Thoracic aorta (tissue), 2 donors: ENCODE data around the gene RPS3. TPM values are rescaled to one million over a fixed set of nuclear protein-coding genes. Genes with fewer than 3 reads are reported as not detected.
A peak's percentile ranks its signal among the peaks of the same experiment; 100 is the strongest.

ENCODE experiments used
- ATAC-seq: fragments of 150-250 bp; one replicate; pipeline ENCODE4 v1.8.0; 2017; ENCODE audit warnings: low read depth; ENCODE audit not compliant: insufficient number of reproducible peaks, low FRiP score
- DNase-seq: peaks from one replicate; pipeline ENCODE4 v3.0.0-alpha.2; 2020; ENCODE audit warnings: low spot score
- H3K27ac ChIP-seq, 2 donors: fragments of 200-600 bp; sonication (generic); 1 replicate in 1 of 2; 2 replicates in 1 of 2; pipeline ENCODE4 v1.5.1; 2016; ENCODE audit warnings: mild to moderate bottlenecking in 2 of 2, moderate library complexity in 2 of 2
- H3K27me3 ChIP-seq: fragments of 200-600 bp; sonication (generic); replicated peaks from 2 replicates; pipeline ENCODE4 v1.6.0; 2016; ENCODE audit warnings: mild to moderate bottlenecking; ENCODE audit not compliant: insufficient read depth
- H3K36me3 ChIP-seq: fragments of 200-600 bp; sonication (generic); one replicate; pipeline ENCODE4 v1.5.1; 2016
- H3K4me1 ChIP-seq, 2 donors: fragments of 200-600 bp; sonication (generic); 1 replicate in 1 of 2; 2 replicates in 1 of 2; pipeline versions ENCODE4 v1.5.1 to v1.6.0; 2016; ENCODE audit warnings: low read depth in 2 of 2, mild to moderate bottlenecking in 1 of 2; ENCODE audit not compliant: control insufficient read depth in 1 of 2
- H3K4me3 ChIP-seq: fragments of 200-600 bp; sonication (generic); 2 replicates; pipeline ENCODE4 v1.5.1; 2016; ENCODE audit warnings: mild to moderate bottlenecking
- H3K9me3 ChIP-seq: fragments of 200-600 bp; sonication (generic); 2 replicates; pipeline ENCODE4 v1.5.1; 2016
- total RNA-seq, 2 donors: library from RNA; depleted of rRNA; stranded (reverse); fragments of >200 nt; gene quantifications; one replicate each; pipeline versions ENCODE4 v1.1.0 to v1.2.3, GENCODE V29; 2016
- TF ChIP-seq, protein P1 (sequence below): fragments of 200-600 bp; sonication (generic); IDR thresholded peaks from one replicate; pipeline ENCODE4 v1.5.1; 2019; ENCODE audit warnings: antibody characterized with exemption

RPS3 gene
- total RNA-seq = 100 to 1,000 TPM; 560 to 708 TPM

DNA sequence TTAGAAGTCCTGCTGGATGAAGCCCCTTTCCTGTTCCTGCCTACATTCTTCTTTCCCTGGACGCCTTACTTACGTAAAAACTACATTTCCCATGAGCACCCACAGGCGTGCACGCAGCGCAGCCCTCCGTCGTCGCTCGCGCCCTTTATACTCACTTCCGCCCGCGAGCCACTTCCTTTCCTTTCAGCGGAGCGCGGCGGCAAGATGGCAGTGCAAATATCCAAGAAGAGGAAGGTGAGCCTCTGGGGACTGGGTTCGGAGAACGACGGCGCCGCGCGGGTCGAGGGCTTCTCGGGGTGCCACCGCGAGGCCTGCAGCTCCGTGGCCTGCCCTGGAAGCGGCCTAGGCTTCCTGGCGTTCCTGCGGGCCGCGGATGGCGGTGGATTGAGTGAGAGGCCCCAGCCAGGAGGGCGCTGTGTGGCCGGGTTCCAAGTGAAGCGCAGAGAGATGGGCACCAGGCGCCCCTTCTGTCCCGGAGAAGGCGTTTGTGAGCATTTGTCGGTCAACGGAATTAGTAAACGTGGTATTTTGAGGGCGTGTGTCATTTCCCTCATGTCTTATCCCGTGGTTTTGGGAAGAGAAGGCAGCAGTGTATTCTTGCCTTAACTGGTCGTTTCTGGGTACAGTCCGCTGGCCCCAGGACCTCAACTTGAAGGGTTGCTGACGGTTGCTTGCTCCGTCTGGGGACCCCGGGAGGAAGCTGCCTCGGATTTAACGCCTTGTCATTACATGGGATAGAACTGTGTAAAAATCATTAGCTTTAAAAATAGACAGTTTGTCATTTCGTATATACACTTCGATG is at the start of gene RPS3:
Gene RPS3, plus strand, starts transcription at position 175 of the 802 bp plus-strand sequence. Its CDS starts 30 bp downstream, at position 205.
- peaks cover 28% of the 10 kb centered on the region for H3K36me3 ChIP-seq
- H3K27ac ChIP-seq = peak within 1 kb of the TSS; percentile 87 to 96
- TF ChIP-seq, protein P1, sequence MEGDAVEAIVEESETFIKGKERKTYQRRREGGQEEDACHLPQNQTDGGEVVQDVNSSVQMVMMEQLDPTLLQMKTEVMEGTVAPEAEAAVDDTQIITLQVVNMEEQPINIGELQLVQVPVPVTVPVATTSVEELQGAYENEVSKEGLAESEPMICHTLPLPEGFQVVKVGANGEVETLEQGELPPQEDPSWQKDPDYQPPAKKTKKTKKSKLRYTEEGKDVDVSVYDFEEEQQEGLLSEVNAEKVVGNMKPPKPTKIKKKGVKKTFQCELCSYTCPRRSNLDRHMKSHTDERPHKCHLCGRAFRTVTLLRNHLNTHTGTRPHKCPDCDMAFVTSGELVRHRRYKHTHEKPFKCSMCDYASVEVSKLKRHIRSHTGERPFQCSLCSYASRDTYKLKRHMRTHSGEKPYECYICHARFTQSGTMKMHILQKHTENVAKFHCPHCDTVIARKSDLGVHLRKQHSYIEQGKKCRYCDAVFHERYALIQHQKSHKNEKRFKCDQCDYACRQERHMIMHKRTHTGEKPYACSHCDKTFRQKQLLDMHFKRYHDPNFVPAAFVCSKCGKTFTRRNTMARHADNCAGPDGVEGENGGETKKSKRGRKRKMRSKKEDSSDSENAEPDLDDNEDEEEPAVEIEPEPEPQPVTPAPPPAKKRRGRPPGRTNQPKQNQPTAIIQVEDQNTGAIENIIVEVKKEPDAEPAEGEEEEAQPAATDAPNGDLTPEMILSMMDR = no peak
- H3K9me3 ChIP-seq = no peaks in the 10 kb centered on the region
- H3K4me3 ChIP-seq = peak within 1 kb of the TSS; percentile 82
- H3K27me3 ChIP-seq = no peaks in the 10 kb centered on the region
- DNase-seq (peak; percentile 81), ATAC-seq (peak; percentile 90)
- H3K4me1 ChIP-seq = peaks cover 5 to 23% of the 10 kb centered on the region in 2 donors

DNA sequence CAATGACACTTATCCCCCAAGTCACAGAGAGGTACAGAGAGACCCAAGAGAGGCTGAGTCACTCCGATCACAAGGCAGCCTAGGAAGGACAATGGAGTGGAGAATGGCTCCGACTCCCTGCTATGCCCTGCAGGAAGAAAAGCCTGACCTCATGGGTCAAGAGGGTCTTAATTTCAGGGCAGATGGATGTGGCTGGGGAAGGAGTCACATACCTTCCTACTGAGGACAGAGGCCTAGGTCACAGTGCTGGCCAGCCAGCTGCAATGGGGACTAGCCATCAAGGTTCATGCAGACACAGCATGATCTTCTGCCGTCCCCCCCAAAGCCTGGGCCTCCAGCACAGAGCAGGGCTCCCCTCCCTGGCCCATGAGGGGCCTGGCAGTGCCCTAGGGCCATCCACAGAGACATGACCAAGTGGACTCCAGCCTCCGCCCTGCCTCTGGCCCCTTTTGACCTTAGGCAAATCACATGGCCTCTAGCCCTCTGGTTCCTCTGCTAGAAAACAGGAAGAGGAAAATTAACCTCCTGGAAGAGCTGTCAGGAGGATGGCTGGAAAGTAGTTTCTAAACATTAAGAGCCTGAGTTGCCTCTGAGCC is 49.7 kb upstream of the RPS3 start:
- DNase-seq (no peak), ATAC-seq (no peak)
- TF ChIP-seq, protein P1 = no peak
- Histone ChIP-seq H3K4me3 (peak overlapping the region; percentile 84), H3K27ac (peak overlapping the region in 1 of 2 donors; percentile 44), H3K4me1 (peaks cover 22 to 54% of the 10 kb centered on the region in 2 donors), H3K9me3 (no peaks in the 10 kb centered on the region), H3K27me3 (no peaks in the 10 kb centered on the region), H3K36me3 (no peaks in the 10 kb centered on the region)

DNA sequence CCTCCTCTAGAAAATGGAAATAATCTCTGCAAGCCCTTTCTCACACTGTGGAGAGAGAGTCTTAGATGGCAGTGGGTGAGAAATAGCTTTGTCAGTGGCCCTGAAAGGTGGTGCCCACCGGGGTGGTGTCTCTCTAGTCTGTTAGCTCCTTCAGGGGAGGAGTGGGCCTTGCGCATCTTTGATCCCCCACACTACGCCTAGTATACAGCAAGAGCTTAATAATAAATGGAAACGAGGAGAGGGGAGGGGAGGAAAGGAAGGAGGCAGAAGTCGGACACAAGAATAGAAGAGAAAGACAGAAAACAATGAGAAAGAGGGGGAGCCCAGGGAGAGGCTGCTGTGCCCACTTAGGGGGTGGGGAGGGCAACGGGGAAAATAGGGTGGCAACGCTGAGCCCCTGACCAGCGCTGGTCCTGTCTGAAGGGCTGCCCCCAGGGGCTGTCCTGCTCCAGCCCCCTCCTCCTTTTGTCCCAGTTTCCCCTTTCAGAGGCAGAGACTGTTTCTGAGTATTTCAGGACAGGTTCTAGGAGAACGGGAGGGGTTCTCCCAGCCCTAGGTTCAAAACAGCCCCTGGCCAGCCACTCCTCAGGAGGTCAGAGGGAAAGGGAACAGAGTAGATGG is 49.1 kb upstream of the RPS3 start:
- Histone ChIP-seq H3K27ac (peak overlapping the region in 1 of 2 donors; percentile 44), H3K9me3 (no peaks in the 10 kb centered on the region), H3K4me3 (peak overlapping the region; percentile 84), H3K4me1 (peaks cover 22 to 54% of the 10 kb centered on the region in 2 donors), H3K36me3 (no peaks in the 10 kb centered on the region), H3K27me3 (no peaks in the 10 kb centered on the region)
- TF ChIP-seq, protein P1 = no peak
- ATAC-seq = no peak
- no peak for DNase-seq

DNA sequence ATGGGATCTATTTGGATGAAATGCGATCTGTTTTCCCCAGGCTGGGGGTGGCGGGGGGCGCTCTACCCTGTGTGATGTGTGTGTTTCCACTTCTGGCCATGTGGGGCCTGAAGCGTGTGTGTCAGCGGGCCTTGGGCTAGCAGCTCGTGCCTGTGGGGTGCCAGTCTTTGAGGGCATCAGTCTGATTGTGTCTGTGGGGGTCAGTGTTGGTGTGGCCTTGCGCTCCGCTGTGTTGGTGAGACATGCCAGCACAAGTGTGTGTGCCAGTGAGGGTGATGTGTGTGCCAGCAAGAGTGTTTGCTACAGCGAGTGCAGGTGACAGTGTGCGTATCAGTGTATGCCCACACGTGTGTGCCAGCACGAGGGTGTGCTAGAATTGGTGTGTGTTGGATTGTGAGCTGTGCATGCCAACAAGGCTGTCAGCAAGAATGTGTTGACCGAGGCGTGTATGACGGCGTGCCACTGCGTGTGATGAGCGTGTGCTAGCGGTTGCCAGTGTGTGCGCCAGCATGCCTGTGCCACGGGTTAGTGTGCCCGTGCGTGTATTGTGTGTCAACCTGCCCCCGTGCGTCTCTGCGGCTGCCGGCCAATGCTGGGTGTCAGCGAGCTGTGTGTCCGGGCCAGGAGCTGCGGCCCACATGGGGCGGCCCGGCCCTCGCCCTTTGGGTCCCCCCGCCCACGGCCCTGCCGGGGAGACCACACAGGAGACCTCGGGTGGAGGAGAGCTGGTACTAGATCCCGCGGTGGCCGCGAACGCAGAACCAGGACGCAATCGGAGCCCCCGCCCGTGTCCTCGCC is 48.4 kb upstream of the RPS3 start:
- Histone ChIP-seq H3K27me3 (no peaks in the 10 kb centered on the region), H3K27ac (peak overlapping the region in 1 of 2 donors; percentile 44), H3K4me1 (peaks cover 22 to 54% of the 10 kb centered on the region in 2 donors), H3K4me3 (peak overlapping the region; percentile 84), H3K36me3 (no peaks in the 10 kb centered on the region), H3K9me3 (no peaks in the 10 kb centered on the region)
- TF ChIP-seq, protein P1 = no peak
- no peak for DNase-seq
- ATAC-seq = no peak
